HepG2 (cell line): ENCODE data around the gene NACC2. TPM values are rescaled to one million over a fixed set of nuclear protein-coding genes. Genes with fewer than 3 reads are reported as not detected.

Source experiments
- CBX1 ChIP-seq: IDR thresholded peaks from one replicate; pipeline ENCODE4 v1.6.1; 2016; ENCODE audit warnings: antibody characterized with exemption, low read depth
- FOXC1 ChIP-seq: sonication (generic); formaldehyde crosslinking; IDR thresholded peaks from 2 replicates; pipeline ENCODE4 v1.8.0; 2022; ENCODE audit warnings: mild to moderate bottlenecking, missing genetic modification reagents, borderline replicate concordance
- GMEB2 ChIP-seq: IDR thresholded peaks from 2 replicates; pipeline ENCODE4 v1.6.1; 2016; ENCODE audit warnings: missing biosample characterization, missing genetic modification reagents, low read depth
- IRF9 ChIP-seq: sonication (generic); formaldehyde crosslinking; IDR thresholded peaks from 2 replicates; pipeline ENCODE4 v1.8.0; 2022; ENCODE audit warnings: missing genetic modification reagents, mild to moderate bottlenecking, borderline replicate concordance
- LBX2 ChIP-seq: sonication (generic); formaldehyde crosslinking; IDR thresholded peaks from 2 replicates; pipeline ENCODE4 v1.5.0; 2020; ENCODE audit warnings: missing genetic modification reagents, mild to moderate bottlenecking, borderline replicate concordance
- RFX5 ChIP-seq: IDR thresholded peaks from 2 replicates; pipeline ENCODE4 v1.6.1; 2011; ENCODE audit warnings: low read depth, low read length, improper control_type of control experiment
- TBP ChIP-seq: sonication (generic); formaldehyde crosslinking; IDR thresholded peaks from 2 replicates; pipeline ENCODE4 v1.5.0; 2020; ENCODE audit warnings: missing genetic modification reagents
- TGIF2 ChIP-seq: IDR thresholded peaks from 2 replicates; pipeline ENCODE4 v1.6.1; 2016; ENCODE audit warnings: control low read depth, missing compliant biosample characterization
- ZBTB20 ChIP-seq: sonication (generic); formaldehyde crosslinking; IDR thresholded peaks from 2 replicates; pipeline ENCODE4 v1.8.1; 2023; ENCODE audit warnings: missing genetic modification reagents, low read depth, mild to moderate bottlenecking, borderline replicate concordance
- ZBTB21 ChIP-seq: sonication (generic); formaldehyde crosslinking; IDR thresholded peaks from 2 replicates; pipeline ENCODE4 v1.4.0; 2020; ENCODE audit warnings: missing genetic modification reagents
- ZGPAT ChIP-seq: IDR thresholded peaks from 2 replicates; pipeline ENCODE4 v1.6.1; 2016; ENCODE audit warnings: mild to moderate bottlenecking
- ZNF124 ChIP-seq: sonication (generic); formaldehyde crosslinking; IDR thresholded peaks from 2 replicates; pipeline ENCODE4 v1.4.0; 2020; ENCODE audit warnings: missing genetic modification reagents
- ZNF777 ChIP-seq: sonication (generic); formaldehyde crosslinking; IDR thresholded peaks from 2 replicates; pipeline ENCODE4 v1.4.0; 2020; ENCODE audit warnings: missing genetic modification reagents
- ZSCAN22 ChIP-seq: sonication (generic); formaldehyde crosslinking; IDR thresholded peaks from 2 replicates; pipeline ENCODE4 v1.4.0; 2020; ENCODE audit warnings: mild to moderate bottlenecking, missing genetic modification reagents
- polyA plus RNA-seq, 8 experiments: library from polyadenylated mRNA; depleted of rRNA in 3 of 8; stranded (reverse) in 7 of 8; unstranded in 1 of 8; fragments of >200 nt; fragmentation: Illumina TruSeq in 4 of 8; extraction: Trizol in 4 of 8; gene quantifications; 2 replicates each; pipeline versions ENCODE4 v1.2.1 to v1.2.3, GENCODE V29; 2011 to 2016; ENCODE audit warnings: low read depth in 4 of 8, missing spikeins in 1 of 8, mixed read lengths in 1 of 8; ENCODE audit not compliant: insufficient read depth in 1 of 8
- total RNA-seq, 5 experiments: library from RNA; depleted of rRNA; stranded (reverse); fragments of >200 nt; fragmentation: Illumina TruSeq; extraction: Trizol; gene quantifications; 2 replicates each; pipeline ENCODE4 v1.2.3, GENCODE V29; 2016; ENCODE audit warnings: low read depth in 1 of 5
- TF ChIP-seq, protein P1 (sequence below): sonication (generic); formaldehyde crosslinking; IDR thresholded peaks from 2 replicates; pipeline ENCODE4 v1.4.0; 2020; ENCODE audit warnings: mild to moderate bottlenecking, missing genetic modification reagents, borderline replicate concordance
- TF ChIP-seq, protein P2 (sequence below): sonication (generic); formaldehyde crosslinking; IDR thresholded peaks from 2 replicates; pipeline ENCODE4 v1.8.0; 2022; ENCODE audit warnings: mild to moderate bottlenecking, missing genetic modification reagents, borderline replicate concordance
- TF ChIP-seq, protein P3 (sequence below): IDR thresholded peaks from 2 replicates; pipeline ENCODE4 v1.6.1; 2016; ENCODE audit warnings: missing genetic modification reagents, missing compliant biosample characterization

NACC2 gene
- total and polyA plus RNA-seq, 2 of the 13 experiments (the other 11 are each of a cell fraction or from before 2014, with no cell fraction given), result 5.9 to 12.3 TPM

GRCh38 chr9:136093995-136094881, 851 bp downstream of the NACC2 start (continued):
- no peak for TF ChIP-seq ZSCAN22 (CRISPR knock-in tag)
- TF ChIP-seq ZGPAT (CRISPR knock-in tag), result peak; percentile 17; the same call in 1 of the 2 replicates
- TF ChIP-seq ZBTB20 (CRISPR knock-in tag), result peak; percentile 65
- TF ChIP-seq LBX2 (CRISPR knock-in tag), result no peak
- TF ChIP-seq, protein P1, sequence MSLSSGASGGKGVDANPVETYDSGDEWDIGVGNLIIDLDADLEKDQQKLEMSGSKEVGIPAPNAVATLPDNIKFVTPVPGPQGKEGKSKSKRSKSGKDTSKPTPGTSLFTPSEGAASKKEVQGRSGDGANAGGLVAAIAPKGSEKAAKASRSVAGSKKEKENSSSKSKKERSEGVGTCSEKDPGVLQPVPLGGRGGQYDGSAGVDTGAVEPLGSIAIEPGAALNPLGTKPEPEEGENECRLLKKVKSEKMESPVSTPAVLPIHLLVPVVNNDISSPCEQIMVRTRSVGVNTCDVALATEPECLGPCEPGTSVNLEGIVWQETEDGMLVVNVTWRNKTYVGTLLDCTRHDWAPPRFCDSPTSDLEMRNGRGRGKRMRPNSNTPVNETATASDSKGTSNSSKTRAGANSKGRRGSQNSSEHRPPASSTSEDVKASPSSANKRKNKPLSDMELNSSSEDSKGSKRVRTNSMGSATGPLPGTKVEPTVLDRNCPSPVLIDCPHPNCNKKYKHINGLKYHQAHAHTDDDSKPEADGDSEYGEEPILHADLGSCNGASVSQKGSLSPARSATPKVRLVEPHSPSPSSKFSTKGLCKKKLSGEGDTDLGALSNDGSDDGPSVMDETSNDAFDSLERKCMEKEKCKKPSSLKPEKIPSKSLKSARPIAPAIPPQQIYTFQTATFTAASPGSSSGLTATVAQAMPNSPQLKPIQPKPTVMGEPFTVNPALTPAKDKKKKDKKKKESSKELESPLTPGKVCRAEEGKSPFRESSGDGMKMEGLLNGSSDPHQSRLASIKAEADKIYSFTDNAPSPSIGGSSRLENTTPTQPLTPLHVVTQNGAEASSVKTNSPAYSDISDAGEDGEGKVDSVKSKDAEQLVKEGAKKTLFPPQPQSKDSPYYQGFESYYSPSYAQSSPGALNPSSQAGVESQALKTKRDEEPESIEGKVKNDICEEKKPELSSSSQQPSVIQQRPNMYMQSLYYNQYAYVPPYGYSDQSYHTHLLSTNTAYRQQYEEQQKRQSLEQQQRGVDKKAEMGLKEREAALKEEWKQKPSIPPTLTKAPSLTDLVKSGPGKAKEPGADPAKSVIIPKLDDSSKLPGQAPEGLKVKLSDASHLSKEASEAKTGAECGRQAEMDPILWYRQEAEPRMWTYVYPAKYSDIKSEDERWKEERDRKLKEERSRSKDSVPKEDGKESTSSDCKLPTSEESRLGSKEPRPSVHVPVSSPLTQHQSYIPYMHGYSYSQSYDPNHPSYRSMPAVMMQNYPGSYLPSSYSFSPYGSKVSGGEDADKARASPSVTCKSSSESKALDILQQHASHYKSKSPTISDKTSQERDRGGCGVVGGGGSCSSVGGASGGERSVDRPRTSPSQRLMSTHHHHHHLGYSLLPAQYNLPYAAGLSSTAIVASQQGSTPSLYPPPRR (CRISPR knock-in tag), result 0 out of 2 replicates have a peak, but pooled peaks have one; percentile 18
- TF ChIP-seq FOXC1, result no peak
- peak; percentile 47; the same call in 1 of the 2 replicates for TF ChIP-seq ZNF124
- no peak for TF ChIP-seq IRF9 (CRISPR knock-in tag)
- no peak for TF ChIP-seq GMEB2
- TF ChIP-seq, protein P2, sequence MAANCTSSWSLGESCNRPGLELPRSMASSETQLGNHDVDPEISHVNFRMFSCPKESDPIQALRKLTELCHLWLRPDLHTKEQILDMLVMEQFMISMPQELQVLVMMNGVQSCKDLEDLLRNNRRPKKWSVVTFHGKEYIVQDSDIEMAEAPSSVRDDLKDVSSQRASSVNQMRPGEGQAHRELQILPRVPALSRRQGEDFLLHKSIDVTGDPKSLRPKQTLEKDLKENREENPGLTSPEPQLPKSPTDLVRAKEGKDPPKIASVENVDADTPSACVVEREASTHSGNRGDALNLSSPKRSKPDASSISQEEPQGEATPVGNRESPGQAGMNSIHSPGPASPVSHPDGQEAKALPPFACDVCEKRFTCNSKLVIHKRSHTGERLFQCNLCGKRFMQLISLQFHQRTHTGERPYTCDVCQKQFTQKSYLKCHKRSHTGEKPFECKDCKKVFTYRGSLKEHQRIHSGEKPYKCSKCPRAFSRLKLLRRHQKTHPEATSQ, result peak; percentile 50; the same call in 1 of the 2 replicates
- TF ChIP-seq ZBTB21 (CRISPR knock-in tag), result no peak
- TF ChIP-seq CBX1, result no peak
- TF ChIP-seq ZNF777 (CRISPR knock-in tag), result peak; percentile 70
- TF ChIP-seq, protein P3, sequence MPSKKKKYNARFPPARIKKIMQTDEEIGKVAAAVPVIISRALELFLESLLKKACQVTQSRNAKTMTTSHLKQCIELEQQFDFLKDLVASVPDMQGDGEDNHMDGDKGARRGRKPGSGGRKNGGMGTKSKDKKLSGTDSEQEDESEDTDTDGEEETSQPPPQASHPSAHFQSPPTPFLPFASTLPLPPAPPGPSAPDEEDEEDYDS (CRISPR knock-in tag), result peak; percentile 63
- TF ChIP-seq TBP (CRISPR knock-in tag), result no peak
- no peak for TF ChIP-seq TGIF2 (CRISPR knock-in tag)
- TF ChIP-seq RFX5, result no peak
